K562 (cell line): ENCODE data around the gene GNAS-AS1. TPM values are rescaled to one million over a fixed set of nuclear protein-coding genes. Genes with fewer than 3 reads are reported as not detected.

Source experiments
- polyA plus RNA-seq, 8 experiments: library from polyadenylated mRNA; depleted of rRNA in 4 of 8; stranded (reverse) in 5 of 8; unstranded in 3 of 8; fragments of >200 nt; fragmentation: Nextera tagmentation in 2 of 8; fragmentation: Illumina TruSeq in 1 of 8; extraction: Ambion mirVana in 2 of 8; extraction: Trizol in 1 of 8; gene quantifications; 2 replicates each; pipeline versions ENCODE4 v1.2.1 to v1.2.3, GENCODE V29; 2011 to 2014; ENCODE audit warnings: inconsistent platforms in 1 of 8, missing spikeins in 1 of 8
- total RNA-seq, 7 experiments: library from RNA; depleted of rRNA in 6 of 7; stranded (reverse); fragments of >200 nt in 6 of 7; fragmentation: Illumina TruSeq in 2 of 7; extraction: Trizol in 2 of 7; gene quantifications; 2 replicates each; pipeline versions ENCODE4 v1.2.1 to v1.2.3, GENCODE V29; 2011 to 2021; ENCODE audit warnings: low replicate concordance in 1 of 7
- TF ChIP-seq, protein P1 (sequence below), 2 experiments: fragments of 450-650 bp; IDR thresholded peaks; 2 replicates each; pipeline ENCODE4 v1.6.1; 2016; ENCODE audit warnings: mild to moderate bottlenecking in 2 of 2, borderline replicate concordance in 1 of 2, low read depth in 1 of 2, moderate library complexity in 1 of 2

Gene GNAS-AS1
- total and polyA plus RNA-seq, 9 of the 15 experiments (the other 6 are each of a cell fraction or from before 2014, with no cell fraction given): 0.04 to 2.5 (median 0.25) TPM

GRCh38 chr20:58836616-58837204 lies 14.0 kb downstream of the GNAS-AS1 start (continued):
- TF ChIP-seq, protein P1, sequence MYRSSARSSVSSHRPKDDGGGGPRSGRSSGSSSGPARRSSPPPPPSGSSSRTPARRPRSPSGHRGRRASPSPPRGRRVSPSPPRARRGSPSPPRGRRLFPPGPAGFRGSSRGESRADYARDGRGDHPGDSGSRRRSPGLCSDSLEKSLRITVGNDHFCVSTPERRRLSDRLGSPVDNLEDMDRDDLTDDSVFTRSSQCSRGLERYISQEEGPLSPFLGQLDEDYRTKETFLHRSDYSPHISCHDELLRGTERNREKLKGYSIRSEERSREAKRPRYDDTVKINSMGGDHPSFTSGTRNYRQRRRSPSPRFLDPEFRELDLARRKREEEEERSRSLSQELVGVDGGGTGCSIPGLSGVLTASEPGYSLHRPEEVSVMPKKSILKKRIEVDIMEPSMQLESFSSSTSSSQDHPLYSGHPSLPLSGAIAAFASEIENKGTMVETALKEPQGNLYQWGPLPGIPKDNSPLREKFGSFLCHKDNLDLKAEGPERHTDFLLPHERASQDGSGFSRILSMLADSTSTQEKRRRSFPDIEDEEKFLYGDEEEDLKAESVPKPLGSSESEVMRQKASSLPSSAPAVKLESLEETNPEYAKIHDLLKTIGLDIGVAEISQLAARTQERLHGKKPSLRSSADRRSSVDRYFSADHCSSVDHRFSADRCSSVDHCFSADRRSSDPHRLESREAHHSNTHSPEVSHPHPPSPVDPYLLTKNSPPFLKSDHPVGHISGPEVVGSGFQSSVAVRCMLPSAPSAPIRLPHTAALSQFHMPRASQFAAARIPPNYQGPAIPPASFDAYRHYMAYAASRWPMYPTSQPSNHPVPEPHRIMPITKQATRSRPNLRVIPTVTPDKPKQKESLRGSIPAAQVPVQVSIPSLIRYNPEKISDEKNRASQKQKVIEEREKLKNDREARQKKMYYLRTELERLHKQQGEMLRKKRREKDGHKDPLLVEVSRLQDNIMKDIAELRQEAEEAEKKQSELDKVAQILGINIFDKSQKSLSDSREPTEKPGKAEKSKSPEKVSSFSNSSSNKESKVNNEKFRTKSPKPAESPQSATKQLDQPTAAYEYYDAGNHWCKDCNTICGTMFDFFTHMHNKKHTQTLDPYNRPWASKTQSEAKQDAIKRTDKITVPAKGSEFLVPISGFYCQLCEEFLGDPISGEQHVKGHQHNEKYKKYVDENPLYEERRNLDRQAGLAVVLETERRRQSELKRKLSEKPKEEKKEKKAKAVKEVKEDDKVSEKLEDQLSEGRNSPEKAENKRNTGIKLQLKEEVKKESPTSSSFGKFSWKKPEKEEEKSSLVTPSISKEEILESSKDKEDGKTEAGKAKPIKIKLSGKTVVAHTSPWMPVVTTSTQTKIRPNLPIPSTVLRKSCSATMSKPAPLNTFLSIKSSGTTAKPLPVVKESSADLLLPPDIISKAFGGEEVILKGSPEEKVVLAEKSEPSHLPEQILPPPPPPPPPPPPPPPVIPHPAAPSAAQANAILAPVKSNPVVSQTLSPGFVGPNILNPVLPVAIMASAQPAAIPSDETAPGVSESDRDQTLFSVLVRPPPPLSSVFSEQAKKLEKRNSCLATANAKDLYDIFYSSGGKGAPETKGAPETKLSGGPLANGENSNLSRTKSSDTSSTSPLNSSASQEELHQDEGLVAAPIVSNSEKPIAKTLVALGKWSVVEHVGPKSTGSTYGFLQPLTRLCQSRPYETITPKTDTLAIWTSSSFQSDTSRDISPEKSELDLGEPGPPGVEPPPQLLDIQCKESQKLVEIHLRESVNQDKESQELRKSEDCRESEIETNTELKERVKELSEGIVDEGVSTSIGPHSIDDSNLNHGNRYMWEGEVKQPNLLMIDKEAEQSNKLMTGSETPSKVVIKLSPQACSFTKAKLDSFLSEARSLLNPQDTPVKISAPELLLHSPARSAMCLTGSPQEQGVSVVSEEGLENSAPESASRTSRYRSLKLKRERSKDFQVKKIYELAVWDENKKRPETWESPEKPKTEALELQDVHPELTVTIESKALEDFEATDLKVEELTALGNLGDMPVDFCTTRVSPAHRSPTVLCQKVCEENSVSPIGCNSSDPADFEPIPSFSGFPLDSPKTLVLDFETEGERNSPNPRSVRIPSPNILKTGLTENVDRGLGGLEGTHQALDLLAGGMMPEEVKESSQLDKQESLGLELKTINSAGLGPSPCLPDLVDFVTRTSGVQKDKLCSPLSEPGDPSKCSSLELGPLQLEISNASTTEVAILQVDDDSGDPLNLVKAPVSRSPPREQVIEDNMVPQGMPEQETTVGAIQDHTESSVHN (IDR thresholded peaks at IDR 0.05; ENCODE audit: borderline replicate concordance in 1 of 2, low read depth in 1 of 2): no peak
